H1 (cell line): Measurements from ENCODE around the gene TDRD1.

Experiments used
- SIN3A ChIP-seq, 2 experiments: IDR thresholded peaks in 1 of 2; conservative IDR thresholded peaks in 1 of 2; 2 replicates each; pipeline ENCODE4 v1.6.1; 2011 to 2012; ENCODE audit warnings: low read length in 2 of 2, improper control_type of control experiment in 1 of 2, low read depth in 1 of 2, mild to moderate bottlenecking in 1 of 2
- SP1 ChIP-seq: IDR thresholded peaks from 2 replicates; pipeline ENCODE4 v1.6.1; 2011; ENCODE audit warnings: low read depth, low read length

- TF ChIP-seq SP1 (no peak), SIN3A (conservative IDR thresholded peaks at IDR 0.05 in 1 of 2, IDR thresholded peaks at IDR 0.05 in 1 of 2; ENCODE audit: low read depth in 1 of 2, low read length in 2 of 2) (no peak)
Measured at GRCh38 chr10:114167985-114168384, 11.2 kb upstream of the TDRD1 start.
